SH-SY5Y (cell line): ENCODE results near the gene GSG1L.

Experiments used
- GATA2 ChIP-seq: IDR thresholded peaks from 2 replicates; pipeline ENCODE4 v1.6.1; 2011; ENCODE audit warnings: mild to moderate bottlenecking, low read depth, low read length
- GATA3 ChIP-seq: IDR thresholded peaks from 2 replicates; pipeline ENCODE4 v1.6.1; 2011; ENCODE audit warnings: low read depth, mild to moderate bottlenecking, low read length, moderate library complexity

The GSG1L gene

DNA sequence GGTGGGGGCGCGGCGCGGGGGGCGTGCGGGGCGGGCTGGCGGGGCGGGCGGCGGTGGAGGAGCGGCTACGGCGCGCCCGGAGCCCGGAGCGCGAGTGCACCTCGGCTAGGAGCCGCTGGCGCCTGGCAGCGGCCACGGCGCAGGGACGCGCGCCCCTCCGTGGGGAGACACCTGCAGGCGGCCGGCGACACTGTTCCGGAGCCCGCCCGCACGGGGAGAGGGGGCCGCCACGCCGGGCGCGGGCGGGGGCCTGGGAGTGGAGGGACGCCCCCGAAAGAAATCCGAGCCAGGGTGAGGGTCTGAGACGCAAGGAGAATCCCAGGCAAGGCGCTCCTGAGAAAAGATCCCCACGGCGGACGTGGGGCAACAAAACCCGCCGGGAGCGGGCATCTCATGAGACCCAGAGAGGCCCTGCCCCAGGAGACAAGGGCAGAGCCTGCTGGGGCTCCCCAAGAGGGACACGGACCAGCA, at the start of gene GSG1L:
TSS of gene GSG1L (minus strand) at position 124 of the 471 bp plus-strand sequence. CDS start 290 bp downstream, outside the sequence.
- TF ChIP-seq GATA3 (no peak), GATA2 (no peak)

DNA sequence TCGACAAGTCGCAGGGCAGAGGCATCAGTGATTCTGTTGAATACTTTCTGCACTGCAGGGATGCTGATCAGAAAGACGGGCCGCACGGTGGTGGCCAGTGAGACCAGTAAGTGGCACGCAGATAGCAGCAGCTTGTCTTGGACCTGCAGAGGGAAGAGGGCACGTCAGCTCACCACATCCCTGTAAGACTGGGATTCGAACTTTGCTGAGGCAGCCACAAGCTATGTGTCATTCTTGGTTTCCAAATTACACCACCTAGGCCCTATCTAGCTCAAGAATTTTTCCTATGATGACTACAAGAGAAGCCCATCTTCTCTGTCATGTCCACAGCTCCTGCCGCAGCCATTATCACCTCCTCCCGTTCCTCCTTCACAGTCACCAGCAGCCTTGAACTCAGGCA, 49.4 kb upstream of the GSG1L start:
- TF ChIP-seq GATA3 (no peak), GATA2 (no peak)

DNA sequence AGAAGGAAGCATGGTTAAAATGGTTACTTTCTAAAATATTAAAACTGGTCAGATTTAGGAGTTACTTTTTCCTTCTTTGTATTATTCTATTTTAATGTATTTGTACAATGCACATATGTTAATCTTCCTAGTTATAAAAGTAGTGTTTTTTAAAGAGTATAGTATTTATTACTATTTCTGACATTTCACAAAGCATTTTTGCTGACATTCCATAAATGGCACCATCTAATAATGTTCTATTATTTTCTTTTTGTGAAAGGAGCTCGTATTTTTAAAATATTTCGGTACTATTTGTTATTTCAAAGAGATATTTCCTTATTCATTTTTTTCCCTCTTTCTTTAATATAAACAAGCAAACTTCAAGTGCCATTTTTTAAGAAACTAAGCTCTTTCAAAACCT, 47.5 kb upstream of the GSG1L start:
- TF ChIP-seq GATA3 (no peak), GATA2 (no peak)

DNA sequence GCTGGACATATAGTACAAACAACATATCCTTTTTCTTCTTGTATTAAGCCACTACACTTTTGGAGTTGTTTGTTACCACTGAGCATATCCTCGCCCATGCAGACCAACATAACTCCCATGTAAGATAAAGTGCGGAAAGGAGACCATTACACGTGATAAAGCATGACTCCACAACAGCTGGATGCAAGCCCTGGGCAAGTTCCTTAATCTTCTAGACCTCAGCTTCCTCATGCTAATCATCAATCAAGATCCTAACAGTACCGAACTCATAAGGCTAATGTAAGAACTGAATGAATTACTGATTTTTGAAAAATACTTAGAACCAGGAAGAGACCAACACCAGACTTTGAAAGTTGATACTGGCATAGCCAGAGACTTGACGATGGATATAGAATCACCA, 47.0 kb upstream of the GSG1L start:
- TF ChIP-seq GATA3 (no peak), GATA2 (no peak)

DNA sequence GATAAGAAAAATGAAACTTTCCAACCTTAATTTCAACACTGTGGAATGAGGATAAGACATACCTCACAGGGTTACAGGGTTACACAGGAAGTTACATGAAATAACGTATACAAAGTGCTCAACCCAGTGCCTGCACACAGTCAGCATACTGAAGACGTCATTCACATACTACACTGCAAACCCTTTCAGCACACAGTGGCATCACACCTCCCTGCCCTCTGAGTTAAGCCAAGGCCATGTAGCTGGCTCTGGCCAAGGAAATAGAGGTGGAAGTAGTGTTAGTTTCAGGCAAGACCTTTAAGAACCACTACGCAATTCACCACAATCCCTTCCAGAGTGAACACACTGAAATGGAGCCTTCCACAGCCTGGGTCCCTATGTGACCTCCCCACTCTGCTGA, 46.6 kb upstream of the GSG1L start:
- TF ChIP-seq GATA2: no peak
- no peak for TF ChIP-seq GATA3

DNA sequence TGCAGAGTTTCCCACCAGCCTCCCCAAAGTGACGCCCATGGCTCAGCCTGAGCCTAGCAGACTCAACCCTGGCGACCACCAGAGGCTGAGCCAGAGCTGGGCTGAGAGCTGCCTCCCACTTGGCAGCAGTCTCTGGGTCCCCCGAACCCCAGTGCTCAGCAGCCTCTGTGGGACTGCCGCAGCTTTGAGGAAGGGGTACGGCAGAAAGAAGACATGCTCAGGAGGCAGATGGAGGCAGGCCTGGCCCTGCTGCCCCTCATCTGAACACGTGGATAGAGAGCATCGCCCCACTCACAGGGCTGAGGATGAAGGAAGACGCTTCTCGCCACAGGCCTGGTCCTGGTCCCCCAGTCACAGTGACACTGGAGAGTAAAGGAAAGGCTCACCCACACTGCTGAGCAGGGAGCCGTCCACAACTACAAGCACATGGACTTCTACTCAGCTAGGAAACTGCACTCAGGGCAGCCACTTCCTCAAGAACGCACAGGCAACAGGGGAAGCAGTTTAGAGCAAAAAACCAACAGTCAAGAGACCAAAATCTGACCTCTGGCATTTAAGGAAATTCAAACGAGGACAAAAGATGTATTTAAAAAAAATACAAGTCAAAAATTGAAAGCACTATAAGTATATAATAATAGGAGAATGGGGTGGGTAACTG, 45.2 kb upstream of the GSG1L start:
- no peak for TF ChIP-seq GATA3
- TF ChIP-seq GATA2: no peak

DNA sequence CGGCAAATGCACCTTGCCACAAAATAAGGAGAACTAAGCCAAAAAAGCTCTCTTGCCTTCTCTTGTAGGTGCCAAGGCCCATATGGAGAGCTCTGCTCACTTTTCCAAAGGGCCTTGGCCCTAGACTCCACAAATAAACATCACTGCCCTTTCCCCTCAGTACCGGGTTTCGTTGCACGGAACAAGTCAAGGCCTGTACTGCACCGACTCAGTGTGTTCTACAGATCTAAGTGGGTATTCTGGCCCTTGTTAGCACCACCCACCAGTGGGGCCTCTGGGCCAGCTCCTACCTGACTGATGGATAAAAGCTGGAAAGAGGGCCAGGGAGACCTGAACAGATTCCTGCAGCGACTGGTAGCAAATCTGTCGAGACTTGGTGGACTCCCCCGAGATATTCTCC, 43.7 kb upstream of the GSG1L start:
- TF ChIP-seq GATA2 (no peak), GATA3 (no peak)

DNA sequence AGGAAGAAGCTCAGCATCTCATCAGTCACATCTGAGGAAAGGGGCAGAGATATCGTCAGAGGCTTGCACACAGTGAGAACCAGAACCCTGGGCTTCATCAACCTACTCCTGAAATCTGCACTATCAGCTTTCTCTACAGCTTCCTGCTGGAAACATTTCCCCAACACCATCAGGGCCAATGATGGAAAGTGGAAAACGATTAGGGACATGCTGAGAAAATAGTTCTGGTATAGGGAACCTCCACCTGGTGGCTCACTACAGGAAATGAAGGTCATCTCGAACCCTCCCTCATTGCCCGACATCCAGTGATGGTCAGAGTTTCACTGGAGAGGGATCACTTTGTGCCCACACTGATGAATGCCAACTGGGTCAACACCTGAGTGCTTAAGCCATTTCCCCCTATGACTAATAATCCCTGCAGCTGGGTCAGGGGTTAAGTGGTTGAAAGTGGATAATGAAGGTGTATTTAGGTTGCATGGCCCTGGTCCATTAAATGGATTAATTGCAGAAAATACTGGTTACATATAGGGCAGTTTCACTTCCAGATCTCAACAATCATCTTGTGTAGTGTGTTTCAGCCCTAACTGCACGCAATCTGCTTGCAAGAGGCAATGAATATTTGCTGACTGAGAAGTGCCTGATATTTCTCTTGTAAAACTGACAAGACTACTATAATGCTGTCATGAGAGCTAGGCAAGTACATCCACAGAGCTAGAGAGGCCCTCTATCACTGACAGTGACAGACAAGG, 43.1 kb upstream of the GSG1L start:
- TF ChIP-seq GATA2: no peak

DNA sequence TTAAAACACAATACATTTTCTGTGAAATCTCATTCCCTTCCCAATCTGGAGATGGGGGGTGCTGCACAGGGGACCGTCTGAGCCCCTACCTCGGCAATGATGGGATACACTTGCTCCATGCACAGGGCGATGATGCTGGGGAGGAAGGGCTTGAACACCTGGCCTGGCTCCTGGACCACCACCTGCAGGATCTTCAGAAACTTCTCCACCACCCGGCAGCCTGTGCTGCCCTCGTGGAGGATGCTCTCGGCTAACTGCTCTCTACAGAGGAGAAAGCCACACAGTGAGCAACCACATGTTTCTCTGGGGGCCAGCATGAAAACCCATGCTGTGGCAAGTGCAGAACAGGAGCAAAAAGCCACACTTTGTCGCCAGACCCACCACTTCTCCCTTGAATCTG, 42.4 kb upstream of the GSG1L start:
- TF ChIP-seq GATA3 (no peak), GATA2 (no peak)

DNA sequence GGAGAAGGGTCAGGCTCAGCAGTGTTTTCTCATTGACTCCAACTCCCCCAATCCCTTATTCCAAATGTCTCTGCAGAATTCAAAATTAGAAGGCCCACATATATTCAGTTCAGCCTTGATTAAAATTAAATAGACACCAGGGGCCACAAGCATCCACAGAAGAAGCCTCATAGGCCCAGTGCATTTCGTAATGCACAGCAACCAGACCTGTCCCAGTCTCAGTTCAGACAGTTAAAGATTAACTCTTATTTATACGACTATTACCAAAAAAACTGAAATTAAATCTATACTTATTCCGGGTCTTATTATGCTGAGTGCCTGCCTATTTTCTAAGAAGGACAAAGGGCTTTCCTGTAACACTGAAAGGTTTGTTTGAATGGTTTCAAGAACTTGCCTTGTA, 41.8 kb upstream of the GSG1L start:
- TF ChIP-seq GATA3 (no peak), GATA2 (no peak)

DNA sequence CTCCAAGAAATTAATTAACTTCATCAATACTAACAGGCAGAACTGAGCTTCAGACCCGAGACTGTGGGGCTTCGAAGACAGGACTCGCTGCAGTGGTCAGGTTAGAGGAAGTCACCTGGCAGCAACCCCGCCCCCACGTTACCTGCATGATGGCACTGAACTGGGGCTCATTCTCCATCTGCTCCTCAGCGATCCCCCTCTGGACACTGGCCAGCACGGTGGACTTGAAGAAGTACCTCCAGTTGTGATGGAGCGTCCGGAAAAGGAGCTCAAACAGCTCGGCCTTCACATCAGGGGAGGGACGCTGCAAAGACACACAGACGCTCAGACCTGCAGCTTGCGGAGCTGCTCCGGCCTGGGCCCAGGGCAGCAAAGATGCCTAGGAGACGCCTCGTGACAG, 40.9 kb upstream of the GSG1L start:
- TF ChIP-seq GATA2 (no peak), GATA3 (no peak)

DNA sequence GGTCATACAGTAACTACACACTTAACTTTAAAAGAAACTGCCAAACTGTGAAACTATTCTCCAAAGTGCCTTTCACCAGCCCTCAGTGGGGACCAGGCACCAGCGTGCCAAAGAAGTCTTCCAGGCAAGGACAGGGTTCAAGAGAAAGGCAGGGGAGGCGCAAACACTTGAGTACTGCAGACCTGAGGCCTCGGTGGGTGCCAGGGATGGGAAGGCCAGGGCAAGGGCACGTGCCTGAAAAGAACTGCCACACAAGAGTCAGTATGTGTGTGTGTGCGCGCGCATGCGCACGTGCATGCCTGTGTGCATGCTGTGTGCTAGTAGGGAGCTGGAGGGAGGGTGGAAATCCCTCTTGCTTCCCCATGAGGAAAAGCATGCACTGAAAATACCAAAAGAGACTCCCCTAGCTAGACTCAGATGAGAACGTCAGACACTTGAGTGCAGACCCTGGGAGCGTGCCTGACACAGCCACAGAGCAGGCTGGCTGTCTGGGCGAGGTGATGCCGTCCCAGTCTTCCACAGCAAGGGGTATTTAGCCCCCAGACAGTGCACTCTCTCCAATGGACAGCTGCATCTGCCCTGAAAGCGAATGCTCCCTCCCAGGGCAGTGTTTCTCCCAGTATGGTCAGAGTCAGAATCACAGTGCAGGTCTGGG, 40.1 kb upstream of the GSG1L start:
- TF ChIP-seq GATA2 (no peak), GATA3 (no peak)

DNA sequence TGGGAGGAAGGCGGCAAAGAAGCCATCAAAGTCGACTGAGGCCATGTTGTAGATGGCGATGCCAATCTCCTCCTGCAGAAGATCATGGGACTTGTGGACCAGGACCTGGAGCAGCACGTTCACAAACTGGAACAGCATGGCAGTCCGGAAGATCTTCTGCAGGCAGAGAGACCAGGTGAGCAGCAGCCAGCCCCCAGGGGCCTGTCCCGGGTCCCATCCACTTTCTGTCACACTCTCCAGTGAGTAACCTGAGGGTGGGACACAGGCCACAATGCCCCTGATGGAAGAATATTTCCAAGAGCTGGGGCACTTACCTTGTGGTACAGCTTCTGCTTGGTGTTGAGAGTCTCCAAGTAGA, 38.0 kb upstream of the GSG1L start:
- TF ChIP-seq GATA3 (no peak), GATA2 (no peak)

DNA sequence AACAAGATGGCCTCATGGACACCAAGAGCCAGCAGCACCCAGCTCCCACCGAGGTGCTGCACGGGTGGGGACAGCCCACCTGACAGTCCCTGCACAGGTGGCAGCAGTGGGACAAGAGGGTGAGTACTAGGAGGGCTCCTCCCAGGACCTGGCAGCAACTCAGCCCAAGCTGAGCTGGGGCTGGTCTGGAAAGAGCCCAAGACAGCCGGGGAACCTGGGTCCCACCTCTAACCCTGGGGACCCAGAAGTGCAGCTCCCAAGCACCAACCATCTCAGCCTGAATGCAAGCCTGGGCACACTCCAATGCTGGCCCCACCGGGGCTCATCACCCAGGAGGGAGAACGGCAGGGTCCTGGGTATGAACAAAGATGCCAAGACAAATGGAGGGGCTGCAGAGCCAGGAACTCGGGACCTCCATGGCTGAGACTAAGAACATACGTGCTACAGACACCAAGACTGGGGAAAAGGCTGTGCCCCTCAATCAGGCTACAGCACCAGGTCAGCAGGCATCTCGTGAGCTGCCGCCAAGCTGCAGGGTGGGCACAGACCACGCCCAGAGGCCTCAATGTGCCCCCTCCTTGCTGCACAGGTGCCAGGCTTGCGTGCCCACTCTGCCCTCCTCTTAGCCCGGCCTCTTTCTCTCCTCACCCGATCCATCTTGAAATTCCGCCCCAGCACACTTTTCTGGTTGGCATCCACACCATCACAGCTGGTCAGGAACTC, 37.5 kb upstream of the GSG1L start:
- TF ChIP-seq GATA3 (no peak), GATA2 (no peak)
